KMS-11 (cell line): Measurements from ENCODE around the gene CRELD2.

Source experiments
- H2AFZ ChIP-seq: fragments of 200-600 bp; sonication (generic); 2 replicates; pipeline ENCODE4 v1.6.1; 2016; ENCODE audit warnings: antibody characterized with exemption, mixed run types, low read depth
- H3K27ac ChIP-seq: fragments of 200-600 bp; sonication (generic); 2 replicates; pipeline ENCODE4 v1.6.1; 2016; ENCODE audit warnings: mild to moderate bottlenecking, mixed run types
- H3K27me3 ChIP-seq: fragments of 200-600 bp; sonication (generic); 2 replicates; pipeline ENCODE4 v1.6.1; 2017; ENCODE audit warnings: mild to moderate bottlenecking, low read depth, mixed run types, moderate library complexity; ENCODE audit not compliant: insufficient read depth
- H3K36me3 ChIP-seq: fragments of 200-600 bp; sonication (generic); 2 replicates; pipeline ENCODE4 v1.6.1; 2017; ENCODE audit warnings: mild to moderate bottlenecking, mixed run types; ENCODE audit not compliant: insufficient read depth
- H3K4me1 ChIP-seq: fragments of 200-600 bp; sonication (generic); 2 replicates; pipeline ENCODE4 v1.6.1; 2016; ENCODE audit warnings: mild to moderate bottlenecking, low read depth, mixed run types; ENCODE audit not compliant: poor library complexity, severe bottlenecking
- H3K4me2 ChIP-seq: fragments of 200-600 bp; sonication (generic); 2 replicates; pipeline ENCODE4 v1.7.0; 2016; ENCODE audit warnings: mild to moderate bottlenecking, mixed run types
- H3K4me3 ChIP-seq: fragments of 200-600 bp; sonication (generic); IDR thresholded peaks from 2 replicates; pipeline ENCODE4 v1.6.1; 2017; ENCODE audit warnings: low read depth, low read length, mixed read lengths; ENCODE audit not compliant: insufficient read depth
- H3K79me2 ChIP-seq: fragments of 200-600 bp; sonication (generic); 2 replicates; pipeline ENCODE4 v1.6.1; 2016; ENCODE audit warnings: low read depth, mixed run types; ENCODE audit not compliant: insufficient read depth
- H3K9ac ChIP-seq: fragments of 200-600 bp; sonication (generic); 2 replicates; pipeline ENCODE4 v1.6.1; 2016; ENCODE audit warnings: mild to moderate bottlenecking, mixed run types
- H4K20me1 ChIP-seq: fragments of 200-600 bp; sonication (generic); 2 replicates; pipeline ENCODE4 v1.6.1; 2016; ENCODE audit warnings: mild to moderate bottlenecking, mixed run types; ENCODE audit not compliant: insufficient read depth
- CTCF ChIP-seq: fragments of 200-600 bp; sonication (generic); conservative IDR thresholded peaks from 2 replicates; pipeline ENCODE4 v1.6.1; 2017; ENCODE audit warnings: low read depth, mild to moderate bottlenecking, antibody characterized with exemption, low read length, moderate library complexity, mixed read lengths

Gene CRELD2

GRCh38 chr22:49872347-49872746, 46.1 kb upstream of the CRELD2 start:
- Histone ChIP-seq H4K20me1 (no peaks in the 10 kb centered on the region), H2AFZ (no peak overlapping the region), H3K4me2 (no peak overlapping the region), H3K27me3 (no peaks in the 10 kb centered on the region), H3K36me3 (no peaks in the 10 kb centered on the region), H3K9ac (no peak overlapping the region), H3K79me2 (peaks cover 36% of the 10 kb centered on the region), H3K4me1 (no peaks in the 10 kb centered on the region), H3K27ac (no peak overlapping the region), H3K4me3 (no peak overlapping the region)
- TF ChIP-seq CTCF = no peak

- Histone ChIP-seq H3K4me3 (no peak overlapping the region), H3K79me2 (peaks cover 36% of the 10 kb centered on the region), H2AFZ (no peak overlapping the region), H3K4me2 (no peak overlapping the region), H3K36me3 (no peaks in the 10 kb centered on the region), H3K9ac (no peak overlapping the region), H3K4me1 (no peaks in the 10 kb centered on the region), H3K27ac (no peak overlapping the region), H3K27me3 (no peaks in the 10 kb centered on the region), H4K20me1 (no peaks in the 10 kb centered on the region)
- TF ChIP-seq CTCF = no peak
Observed at GRCh38 chr22:49873228-49873940, 45.0 kb upstream of the CRELD2 start.

- no peaks in the 10 kb centered on the region for H3K36me3 ChIP-seq
- H4K20me1 ChIP-seq = no peaks in the 10 kb centered on the region
- no peaks in the 10 kb centered on the region for H3K27me3 ChIP-seq
- peaks cover 28% of the 10 kb centered on the region for H3K79me2 ChIP-seq
- peaks cover 28% of the 10 kb centered on the region for H3K4me1 ChIP-seq
- H3K4me2 ChIP-seq = no peak overlapping the region
- no peak overlapping the region for H2AFZ ChIP-seq
- H3K4me3 ChIP-seq = no peak overlapping the region
- no peak overlapping the region for H3K9ac ChIP-seq
- H3K27ac ChIP-seq = no peak overlapping the region
- TF ChIP-seq CTCF = no peak
Observed at GRCh38 chr22:49877642-49878041, 40.8 kb upstream of the CRELD2 start.

- Histone ChIP-seq H3K36me3 (no peaks in the 10 kb centered on the region), H3K79me2 (peaks cover 34% of the 10 kb centered on the region)
Observed at GRCh38 chr22:49878206-49878605, 40.2 kb upstream of the CRELD2 start.

More at GRCh38 chr22:49878206-49878605, 40.2 kb upstream of the CRELD2 start:
- Histone ChIP-seq H3K9ac (no peak overlapping the region), H3K4me2 (no peak overlapping the region), H3K4me3 (no peak overlapping the region), H3K27me3 (no peaks in the 10 kb centered on the region), H3K27ac (no peak overlapping the region), H4K20me1 (no peaks in the 10 kb centered on the region), H3K4me1 (peaks cover 33% of the 10 kb centered on the region), H2AFZ (no peak overlapping the region)
- TF ChIP-seq CTCF = no peak
